ENCODE results near the gene FAM110D. TPM values are rescaled to one million over a fixed set of nuclear protein-coding genes. Genes with fewer than 3 reads are reported as not detected.

Gene FAM110D
- total RNA-seq, 1 donor from 2014 or later, result 0.36 TPM

DNA sequence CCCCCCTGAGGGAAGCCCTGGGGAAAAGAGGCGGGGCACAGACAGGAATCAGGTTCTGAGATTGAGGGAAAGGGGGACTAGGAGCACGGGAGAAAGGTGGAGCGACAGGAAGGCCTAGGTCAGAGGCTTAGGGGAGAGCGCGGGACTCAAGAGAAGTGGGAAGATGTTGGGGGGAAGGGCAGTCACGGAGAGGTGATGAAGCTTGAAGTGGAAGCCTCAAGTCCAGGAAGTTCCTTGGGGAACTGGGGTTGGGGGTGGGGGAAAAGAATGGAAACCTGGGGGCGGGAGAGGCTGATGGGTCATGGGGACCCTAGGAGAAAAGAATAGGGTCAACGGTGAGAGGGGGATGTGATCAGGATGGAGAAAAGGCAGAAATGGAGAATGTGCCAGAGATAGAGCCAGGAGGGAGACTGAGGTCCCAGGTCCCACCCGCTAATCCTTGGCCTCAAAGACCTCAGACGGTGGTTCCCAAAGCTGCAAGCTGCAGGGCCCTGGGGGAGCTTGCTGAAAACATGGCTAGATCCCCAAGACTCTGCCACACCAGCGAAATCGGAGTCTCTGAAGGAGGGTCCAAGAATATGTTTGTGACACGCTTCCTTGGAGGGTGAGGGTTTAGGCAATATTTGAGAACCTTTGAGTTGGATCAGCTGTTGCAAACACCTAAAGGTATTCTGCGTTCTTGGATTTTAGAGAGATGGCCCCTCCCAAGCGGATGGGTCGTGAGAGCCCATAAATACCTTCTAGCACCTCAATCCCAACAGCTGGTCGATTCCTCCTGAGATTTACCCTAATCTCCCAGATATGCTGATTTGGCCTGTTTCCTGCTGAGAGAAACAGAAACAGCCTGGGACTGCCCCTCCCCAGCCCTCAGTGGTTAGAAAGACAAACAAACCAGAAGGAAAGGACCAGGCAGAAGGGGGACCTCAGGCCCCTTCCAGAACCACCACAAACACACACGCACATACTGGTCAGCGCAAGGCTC, 6.3 kb downstream of the FAM110D start:
- peak overlapping the region; percentile 66 for H3K4me3 Mint-ChIP-seq (ENCODE audit: low read depth)
- DNase-seq (ENCODE audit: low spot score, unreplicated experiment), result no peak
- H3K9me3 Mint-ChIP-seq (ENCODE audit: low read depth), result no peaks in the 10 kb centered on the region
- H3K27ac Mint-ChIP-seq, result peak overlapping the region; percentile 52
- H3K36me3 Mint-ChIP-seq (ENCODE audit: insufficient read depth), result no peaks in the 10 kb centered on the region
- TF ChIP-seq, protein P1, sequence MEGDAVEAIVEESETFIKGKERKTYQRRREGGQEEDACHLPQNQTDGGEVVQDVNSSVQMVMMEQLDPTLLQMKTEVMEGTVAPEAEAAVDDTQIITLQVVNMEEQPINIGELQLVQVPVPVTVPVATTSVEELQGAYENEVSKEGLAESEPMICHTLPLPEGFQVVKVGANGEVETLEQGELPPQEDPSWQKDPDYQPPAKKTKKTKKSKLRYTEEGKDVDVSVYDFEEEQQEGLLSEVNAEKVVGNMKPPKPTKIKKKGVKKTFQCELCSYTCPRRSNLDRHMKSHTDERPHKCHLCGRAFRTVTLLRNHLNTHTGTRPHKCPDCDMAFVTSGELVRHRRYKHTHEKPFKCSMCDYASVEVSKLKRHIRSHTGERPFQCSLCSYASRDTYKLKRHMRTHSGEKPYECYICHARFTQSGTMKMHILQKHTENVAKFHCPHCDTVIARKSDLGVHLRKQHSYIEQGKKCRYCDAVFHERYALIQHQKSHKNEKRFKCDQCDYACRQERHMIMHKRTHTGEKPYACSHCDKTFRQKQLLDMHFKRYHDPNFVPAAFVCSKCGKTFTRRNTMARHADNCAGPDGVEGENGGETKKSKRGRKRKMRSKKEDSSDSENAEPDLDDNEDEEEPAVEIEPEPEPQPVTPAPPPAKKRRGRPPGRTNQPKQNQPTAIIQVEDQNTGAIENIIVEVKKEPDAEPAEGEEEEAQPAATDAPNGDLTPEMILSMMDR (IDR thresholded peaks at IDR 0.05; ENCODE audit: unreplicated experiment), result no peak
- H3K4me1 Mint-ChIP-seq (ENCODE audit: low read depth), result peaks cover 13% of the 10 kb centered on the region
- peaks cover 18% of the 10 kb centered on the region for H3K27me3 Mint-ChIP-seq

DNA sequence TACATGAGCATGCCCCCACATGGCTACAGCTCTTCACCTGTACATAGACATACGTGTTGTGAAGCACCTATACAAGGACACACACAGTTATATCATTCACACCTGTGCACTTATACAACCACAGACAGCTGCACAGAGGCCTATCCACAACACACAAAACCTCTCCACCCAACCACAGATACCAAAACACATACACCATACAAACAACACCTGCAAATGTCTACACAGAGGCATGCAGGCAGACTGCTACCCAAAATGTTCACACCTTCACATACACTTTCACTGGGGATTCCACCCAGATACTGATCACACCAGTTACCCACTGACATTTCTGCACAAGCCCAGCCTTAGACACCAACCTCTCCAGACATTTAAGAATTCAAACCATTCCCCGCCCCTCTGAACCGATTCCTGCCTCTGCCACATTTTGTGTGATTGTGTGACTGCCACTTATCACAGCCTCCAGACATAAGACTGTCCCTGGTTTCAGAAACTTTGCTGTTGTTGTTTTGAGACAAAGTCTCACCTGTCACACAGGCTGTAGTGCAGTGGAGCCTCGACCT, 7.9 kb downstream of the FAM110D start:
- no peaks in the 10 kb centered on the region for H3K36me3 Mint-ChIP-seq (ENCODE audit: insufficient read depth)
- H3K4me3 Mint-ChIP-seq (ENCODE audit: low read depth), result no peak overlapping the region
- TF ChIP-seq, protein P1 (IDR thresholded peaks at IDR 0.05; ENCODE audit: unreplicated experiment), result no peak
- H3K4me1 Mint-ChIP-seq (ENCODE audit: low read depth), result peaks cover 16% of the 10 kb centered on the region
- peak overlapping the region; percentile 22 for H3K27ac Mint-ChIP-seq
- no peak for DNase-seq (ENCODE audit: low spot score, unreplicated experiment)
- peaks cover 13% of the 10 kb centered on the region for H3K27me3 Mint-ChIP-seq
- H3K9me3 Mint-ChIP-seq (ENCODE audit: low read depth), result no peaks in the 10 kb centered on the region

DNA sequence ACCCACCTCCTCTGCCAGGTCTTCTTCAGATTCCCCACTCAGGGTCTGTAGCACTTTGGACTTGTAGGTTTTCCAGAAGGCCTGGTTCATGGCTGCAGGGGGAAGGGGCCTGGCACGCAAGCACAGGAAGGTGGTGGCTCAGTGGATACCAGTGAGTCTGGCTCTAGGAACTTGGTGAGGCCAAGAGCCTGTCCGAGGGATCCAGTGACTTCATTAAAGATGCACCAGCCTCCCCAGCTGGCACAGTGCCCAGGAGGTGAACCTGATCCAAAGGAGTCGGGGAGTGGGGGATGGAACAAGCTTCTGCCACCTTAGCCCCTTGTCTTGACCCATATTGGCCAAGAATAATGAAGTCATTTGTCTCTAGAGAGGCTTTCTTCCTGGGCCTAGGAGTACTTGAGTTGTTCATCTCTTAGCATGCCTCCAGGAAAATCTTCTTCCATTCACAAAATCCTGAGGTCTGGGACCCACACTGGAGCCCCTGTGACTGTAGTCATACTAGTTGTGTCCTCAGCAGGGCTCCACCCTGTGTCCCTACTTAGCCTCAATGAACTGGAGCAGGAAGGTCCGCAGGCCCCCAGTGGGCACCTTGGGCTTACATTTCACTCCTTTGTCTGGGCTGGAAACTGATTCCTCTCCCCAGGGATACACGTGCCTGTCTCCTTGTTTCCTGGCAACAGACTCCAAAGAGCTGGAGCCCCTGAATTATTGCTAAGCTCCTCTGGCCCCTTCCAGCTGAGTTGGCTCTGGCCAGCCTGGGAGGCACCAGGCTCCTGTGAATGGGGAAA, 9.7 kb downstream of the FAM110D start, which contains the start of gene C1orf232:
Gene C1orf232, minus strand, starts transcription at position 554 of the 788 bp plus-strand sequence. Its CDS starts 464 bp downstream, at position 90.
- Mint-ChIP-seq H3K27me3 (peaks cover 6% of the 10 kb centered on the region), H3K36me3 (ENCODE audit: insufficient read depth) (no peaks in the 10 kb centered on the region), H3K4me3 (ENCODE audit: low read depth) (peak within 1 kb of the TSS; percentile 87), H3K9me3 (ENCODE audit: low read depth) (no peaks in the 10 kb centered on the region), H3K27ac (peak within 1 kb of the TSS; percentile 90), H3K4me1 (ENCODE audit: low read depth) (peaks cover 16% of the 10 kb centered on the region)
- DNase-seq (ENCODE audit: low spot score, unreplicated experiment), result no peak
- TF ChIP-seq, protein P1 (IDR thresholded peaks at IDR 0.05; ENCODE audit: unreplicated experiment), result no peak

DNA sequence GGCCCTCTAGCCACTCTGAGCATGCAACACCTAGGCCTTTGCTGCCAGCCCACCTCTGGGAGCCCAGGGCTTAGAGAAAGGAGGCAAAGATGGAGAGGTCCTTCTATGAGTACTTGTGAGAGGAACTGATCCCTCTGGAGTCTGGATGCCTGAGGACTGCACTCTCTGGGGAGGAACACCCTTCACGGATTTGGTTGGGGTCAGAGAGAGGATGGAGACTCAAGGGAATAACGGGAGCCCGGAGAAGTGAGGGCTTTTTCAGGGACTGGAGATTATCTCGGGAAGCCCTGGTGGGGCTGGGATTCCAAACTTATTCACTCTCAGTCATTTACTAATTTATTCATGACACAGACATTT, 10.3 kb downstream of the FAM110D start:
- Mint-ChIP-seq H3K27ac (peak overlapping the region; percentile 73), H3K4me1 (ENCODE audit: low read depth) (peaks cover 16% of the 10 kb centered on the region), H3K36me3 (ENCODE audit: insufficient read depth) (no peaks in the 10 kb centered on the region), H3K9me3 (ENCODE audit: low read depth) (no peaks in the 10 kb centered on the region), H3K27me3 (peaks cover 4% of the 10 kb centered on the region), H3K4me3 (ENCODE audit: low read depth) (peak overlapping the region; percentile 87)
- no peak for DNase-seq (ENCODE audit: low spot score, unreplicated experiment)
- TF ChIP-seq, protein P1 (IDR thresholded peaks at IDR 0.05; ENCODE audit: unreplicated experiment), result no peak
